CD1c-positive myeloid dendritic cell (primary cell): ENCODE measurements around the gene TDRD7.

Experiments
- DNase-seq: peaks from one replicate; pipeline ENCODE4 v3.0.0-alpha.2; 2016; ENCODE audit errors: extremely low spot score

Gene TDRD7

DNA sequence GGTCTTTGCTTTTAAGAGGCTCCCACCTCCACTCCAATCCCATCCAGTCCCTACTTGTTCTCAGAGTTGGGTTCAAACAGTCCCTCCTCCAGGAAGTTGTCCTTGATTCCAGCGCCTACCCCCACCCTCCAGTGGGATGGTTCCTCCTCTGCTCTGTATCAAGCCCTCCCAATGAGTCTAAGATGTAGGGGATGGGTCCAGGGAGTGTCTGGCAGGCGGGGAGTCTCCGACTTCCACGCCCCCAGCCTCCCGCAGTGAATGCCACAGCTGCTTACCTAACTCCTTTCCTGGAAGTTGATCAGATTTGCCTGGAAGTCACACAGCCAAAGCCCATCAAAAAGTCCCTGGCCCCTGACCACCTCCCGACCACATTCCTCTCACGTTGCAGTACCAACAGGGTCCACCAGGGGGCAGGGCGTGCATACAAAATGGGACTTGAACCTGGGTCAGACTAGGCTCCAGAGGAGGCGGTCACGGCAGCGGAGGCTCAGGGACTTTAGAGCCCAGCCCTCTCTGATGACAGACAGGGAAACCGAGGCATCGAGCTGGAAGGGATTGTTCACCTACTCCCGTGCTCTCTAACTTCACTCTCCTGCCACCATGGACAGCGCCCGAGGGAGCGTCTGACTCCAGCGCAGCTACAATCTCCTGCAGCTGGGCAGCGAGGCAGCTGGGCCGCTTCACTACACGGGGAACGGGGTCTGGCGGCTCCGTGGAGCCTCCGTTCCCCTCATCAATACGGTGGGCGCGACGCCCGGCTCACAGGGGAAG is 25.0 kb upstream of the TDRD7 start:
- peak; percentile 73 for DNase-seq

DNA sequence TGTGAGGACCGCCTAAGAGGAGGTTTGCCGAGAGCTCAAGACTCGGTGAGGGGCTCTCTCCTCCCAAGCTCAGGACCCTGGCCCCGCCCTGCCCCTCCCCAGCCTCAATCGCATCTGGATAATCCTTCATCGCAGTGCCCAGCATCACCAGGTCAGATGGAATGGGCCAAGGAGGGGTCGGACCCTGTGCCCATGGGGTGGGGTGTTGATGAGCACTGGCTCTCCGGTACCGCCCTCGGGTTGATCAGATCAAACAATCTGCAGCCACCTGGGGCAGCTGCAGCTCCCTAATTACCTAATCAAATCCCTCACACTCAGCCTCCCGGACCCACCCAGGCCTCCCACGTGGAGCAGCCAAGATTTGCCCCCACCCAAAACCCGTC is 24.4 kb upstream of the TDRD7 start:
- no peak for DNase-seq

DNA sequence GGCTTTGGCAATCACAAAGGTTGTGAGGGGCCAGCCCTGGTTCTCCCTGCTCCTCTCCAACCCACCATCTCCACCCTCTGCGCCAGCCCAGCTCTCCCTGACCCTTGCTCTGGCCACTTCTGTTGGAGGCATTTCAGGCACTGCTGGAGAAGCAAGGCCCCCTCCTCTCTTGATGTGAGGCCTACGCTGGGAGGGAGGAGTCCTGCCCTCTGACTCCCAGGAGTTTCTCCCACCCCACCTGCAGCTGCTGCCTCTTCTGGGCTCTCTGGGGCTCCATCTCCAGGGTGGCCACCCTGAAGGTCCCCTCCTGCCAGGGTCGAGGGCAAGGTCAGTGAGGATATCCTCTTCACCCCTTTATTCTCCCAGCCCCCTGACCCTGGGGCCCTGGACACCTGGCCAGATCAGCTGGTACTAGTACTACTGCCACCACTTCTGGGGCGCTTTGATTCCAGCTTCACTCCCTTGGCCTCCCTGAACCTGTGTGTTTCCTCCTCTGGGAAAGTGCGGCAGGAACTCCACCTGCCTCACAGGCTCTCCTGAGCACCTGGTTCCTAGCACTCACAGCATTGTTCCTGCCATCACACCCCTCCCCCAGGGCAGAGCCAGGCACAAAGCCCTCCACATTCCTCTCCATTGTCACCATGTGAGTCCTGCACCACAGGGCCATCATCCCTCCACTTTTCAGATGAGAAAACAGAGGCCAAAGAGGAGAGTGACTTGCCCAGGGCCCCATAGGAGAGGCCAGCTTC is 23.8 kb upstream of the TDRD7 start:
- DNase-seq: no peak

DNA sequence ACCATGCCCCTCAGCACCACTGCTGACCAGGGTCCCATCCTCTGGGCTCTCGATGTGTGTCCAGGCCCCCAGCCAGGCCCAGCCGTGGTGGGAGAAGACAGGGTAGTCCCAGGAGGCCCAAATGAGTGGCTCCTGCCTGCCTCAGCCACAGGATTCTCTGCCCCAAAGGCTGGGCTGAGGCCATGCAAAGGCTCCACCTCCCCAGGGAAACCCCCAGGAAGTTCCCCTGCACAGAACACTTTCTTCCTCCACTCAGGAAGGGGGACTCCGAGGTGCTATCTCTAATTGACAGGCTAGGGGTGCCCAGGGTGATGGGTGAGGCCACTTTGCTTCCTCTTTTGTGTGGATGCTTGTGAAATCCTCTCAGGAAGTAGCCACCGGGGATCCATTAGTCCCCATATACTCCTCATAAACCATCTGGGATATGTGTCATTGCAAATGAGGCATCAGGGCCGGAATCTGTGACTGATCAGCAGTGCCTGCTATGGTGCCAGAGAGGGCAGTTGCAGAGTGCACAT is 23.1 kb upstream of the TDRD7 start:
- peak; percentile 77 for DNase-seq

DNA sequence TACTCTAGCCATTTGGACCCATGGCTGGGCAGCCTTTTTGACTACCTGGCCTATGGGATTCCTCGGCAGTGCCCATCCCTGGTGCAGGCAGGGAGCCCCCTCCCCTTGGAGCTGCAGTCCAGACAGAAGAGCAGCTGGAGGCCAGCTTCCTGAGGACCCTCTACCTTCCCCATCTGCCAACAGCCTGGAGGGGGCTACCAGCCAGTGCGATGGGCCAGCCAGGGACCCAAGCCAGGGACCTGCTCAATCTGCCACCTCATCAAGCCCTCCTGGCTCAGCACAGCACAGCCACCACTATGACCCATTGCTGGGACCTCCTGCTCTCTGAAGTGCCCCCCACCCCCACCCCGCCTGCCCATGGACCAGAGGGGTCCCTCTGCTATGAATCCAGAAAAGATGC is 22.6 kb upstream of the TDRD7 start:
- DNase-seq: no peak

DNA sequence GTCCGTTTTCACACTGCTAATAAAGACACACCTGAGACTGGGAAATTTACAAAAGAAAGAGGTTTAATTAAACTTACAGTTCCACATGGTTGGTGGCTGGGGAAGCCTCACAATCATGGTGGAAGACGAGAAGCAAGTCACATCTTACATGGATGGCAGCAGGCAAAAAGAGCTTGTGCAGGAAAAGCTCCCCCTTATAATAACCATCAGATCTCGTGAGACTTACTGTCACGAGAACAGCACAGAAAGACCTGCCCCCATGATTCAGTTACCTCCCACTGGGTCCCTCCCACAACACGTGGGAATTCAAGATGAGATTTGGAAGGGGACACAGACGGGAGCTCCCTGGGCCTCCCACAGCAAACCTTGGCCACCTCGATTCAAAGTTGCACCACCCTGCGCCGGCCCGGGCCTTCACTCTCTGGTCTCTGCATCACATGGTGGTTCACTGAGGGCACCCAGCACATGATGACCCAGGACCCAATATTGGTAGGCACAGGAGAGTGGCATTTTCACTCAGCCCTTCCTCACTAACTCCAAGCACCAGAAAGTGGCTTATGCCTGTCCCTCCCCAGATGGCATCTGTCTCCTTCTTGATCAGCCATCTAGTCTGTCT is 21.0 kb upstream of the TDRD7 start:
- DNase-seq: no peak

DNA sequence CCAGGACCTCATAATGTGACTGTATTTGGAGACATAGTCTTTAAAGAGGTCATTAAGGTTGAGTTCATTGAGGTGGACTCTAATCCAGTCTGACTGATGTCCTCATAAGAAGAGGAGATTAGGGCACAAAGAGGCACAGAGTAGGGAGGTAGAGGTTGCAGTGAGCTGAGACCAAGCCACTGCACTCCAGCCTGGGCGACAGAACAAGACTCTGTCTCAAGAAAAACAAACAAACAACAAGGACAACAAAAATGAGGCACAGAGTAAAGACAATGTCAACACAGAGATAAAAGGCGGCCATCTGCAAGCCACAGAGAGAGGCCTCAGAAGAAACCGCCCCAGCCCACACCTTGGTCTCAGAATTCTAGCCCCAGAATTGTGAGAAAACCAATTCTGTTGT is 17.0 kb upstream of the TDRD7 start:
- DNase-seq: no peak

DNA sequence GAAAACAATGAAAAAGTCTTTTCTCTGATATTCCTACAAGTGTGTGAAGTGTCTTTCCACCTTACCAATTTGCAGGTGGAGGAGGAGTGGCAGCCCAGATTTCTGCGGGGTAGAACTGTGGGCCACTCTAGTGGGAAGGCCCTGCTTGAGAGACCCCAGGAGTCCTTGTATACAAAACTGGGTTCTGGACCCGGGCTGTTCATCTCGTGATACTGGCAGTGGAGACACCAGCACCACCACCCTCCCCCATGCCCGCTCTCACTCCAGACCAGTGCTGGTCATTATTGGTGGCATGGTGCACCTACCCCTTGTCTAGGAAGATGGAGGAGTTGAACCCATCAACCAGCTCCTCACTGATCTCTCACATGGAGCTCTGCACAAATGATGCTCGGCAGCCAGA is 16.2 kb upstream of the TDRD7 start:
- DNase-seq: no peak

DNA sequence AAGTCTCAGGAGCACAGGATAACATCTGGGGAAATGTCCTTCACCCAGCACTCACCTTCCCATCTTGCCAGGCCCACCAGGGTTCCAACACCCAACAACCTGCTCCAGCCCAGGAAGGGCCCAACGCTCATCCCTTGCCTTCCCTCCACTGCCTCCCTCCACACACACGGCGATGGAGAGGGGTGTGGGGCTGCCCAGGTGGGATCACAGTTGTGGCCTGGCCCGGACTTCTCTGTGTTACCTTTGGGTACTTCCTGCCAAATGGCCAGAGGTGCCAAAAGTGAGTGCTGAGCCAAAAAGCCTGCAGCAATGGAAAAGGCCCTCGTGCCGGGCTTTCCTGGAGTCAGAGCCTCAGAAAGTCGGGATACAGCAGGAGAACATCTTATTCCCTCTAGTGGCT is 15.6 kb upstream of the TDRD7 start:
- no peak for DNase-seq

DNA sequence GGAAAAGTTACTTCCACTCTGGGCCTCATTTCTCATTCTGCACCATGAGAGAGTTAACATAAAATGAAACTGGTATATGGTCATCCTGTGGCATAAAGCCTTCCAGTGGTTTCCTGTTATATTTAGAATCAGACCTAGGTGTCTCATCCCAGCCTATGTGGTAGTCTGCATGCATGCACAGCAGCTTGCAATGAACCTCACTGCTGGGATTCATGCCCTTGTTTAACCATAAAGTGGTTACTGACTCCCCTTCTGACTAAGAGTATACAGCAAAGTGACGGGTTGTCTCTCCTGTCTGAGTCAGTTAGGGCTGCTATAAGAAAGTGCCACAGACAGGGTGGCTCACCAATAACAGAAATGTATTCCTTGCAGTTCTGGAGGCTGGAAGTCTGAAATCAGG is 14.7 kb upstream of the TDRD7 start:
- DNase-seq: no peak

DNA sequence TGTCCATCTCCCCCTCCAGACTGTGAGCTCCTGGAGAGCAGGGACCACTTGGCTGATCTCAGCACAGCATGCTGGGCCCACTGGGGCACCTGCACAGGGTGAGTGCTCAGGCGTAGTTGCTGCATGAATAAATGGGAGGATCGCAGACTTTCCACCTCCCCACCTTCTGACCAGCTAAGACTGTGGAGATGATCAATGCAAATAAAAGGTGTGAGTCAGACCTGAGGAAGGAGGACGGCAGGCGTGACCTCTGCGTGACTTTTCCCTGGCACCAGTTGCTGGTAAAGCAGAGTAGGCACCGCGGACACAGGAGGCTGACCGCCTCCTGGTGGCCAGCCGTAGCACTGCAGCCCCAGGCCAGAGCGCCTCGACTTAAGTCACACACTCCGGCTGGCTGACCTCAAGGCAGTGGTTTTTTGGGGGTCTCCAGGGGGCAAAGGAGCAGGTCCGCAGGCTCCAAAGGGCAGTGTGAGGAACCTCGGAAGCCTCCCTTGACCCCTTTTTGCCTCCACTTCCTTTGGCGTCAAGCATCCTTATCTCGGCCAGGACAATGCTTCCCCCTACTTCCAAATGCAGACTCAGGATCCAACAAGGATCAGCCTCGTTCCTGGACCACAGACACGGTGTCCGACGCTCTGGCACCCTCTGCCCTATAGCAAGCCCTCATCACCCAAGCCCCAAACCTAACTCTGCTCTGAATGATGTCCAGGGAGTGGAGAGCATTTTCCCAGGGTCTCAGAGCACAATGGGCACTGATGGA is 12.7 kb upstream of the TDRD7 start:
- DNase-seq: peak; percentile 78

DNA sequence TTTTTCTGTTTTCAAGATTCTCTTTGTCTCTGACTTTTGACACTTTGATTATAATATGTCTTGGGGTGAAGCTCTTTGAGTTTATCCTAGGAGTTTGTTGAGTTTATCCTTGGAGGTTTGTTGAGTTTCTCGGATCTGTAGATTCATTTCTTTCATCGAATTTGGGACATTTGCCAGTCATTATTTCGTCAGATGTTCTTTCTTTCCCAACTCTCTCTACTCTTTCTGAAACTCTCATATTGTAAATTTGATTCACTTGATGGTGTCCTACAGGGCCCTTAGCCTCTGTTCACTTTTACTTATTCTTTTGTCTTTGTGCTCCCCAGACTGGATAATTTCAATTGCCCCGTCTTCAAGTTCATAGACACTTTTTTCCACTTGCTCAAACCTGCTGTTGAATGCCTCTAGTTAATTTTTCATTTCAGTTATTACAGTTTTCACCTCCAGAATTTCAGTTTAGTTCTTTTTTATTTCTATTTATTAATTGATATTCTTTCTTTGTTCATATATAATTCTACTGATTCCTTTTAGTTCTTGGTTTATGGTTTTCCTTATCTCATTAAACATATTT is 8.1 kb upstream of the TDRD7 start:
- no peak for DNase-seq

DNA sequence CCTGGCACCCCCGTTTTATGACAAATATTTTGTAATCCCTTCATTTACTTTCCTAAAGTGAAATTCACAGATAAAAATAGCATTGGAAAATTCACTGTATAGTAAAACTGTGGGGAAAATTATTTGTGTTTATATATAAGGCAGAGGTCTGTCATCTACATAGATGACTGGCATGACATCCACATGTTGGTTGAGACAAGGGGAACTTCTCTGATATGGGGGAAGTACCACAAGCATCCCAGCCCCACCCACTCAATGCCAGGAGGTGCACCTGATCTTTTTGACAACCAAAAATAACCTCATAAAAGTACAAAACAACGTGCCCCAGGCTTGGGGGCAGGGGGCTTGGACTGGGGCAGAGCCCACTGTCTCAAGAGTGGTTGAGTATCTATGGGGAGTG is 6.3 kb upstream of the TDRD7 start:
- DNase-seq: no peak

DNA sequence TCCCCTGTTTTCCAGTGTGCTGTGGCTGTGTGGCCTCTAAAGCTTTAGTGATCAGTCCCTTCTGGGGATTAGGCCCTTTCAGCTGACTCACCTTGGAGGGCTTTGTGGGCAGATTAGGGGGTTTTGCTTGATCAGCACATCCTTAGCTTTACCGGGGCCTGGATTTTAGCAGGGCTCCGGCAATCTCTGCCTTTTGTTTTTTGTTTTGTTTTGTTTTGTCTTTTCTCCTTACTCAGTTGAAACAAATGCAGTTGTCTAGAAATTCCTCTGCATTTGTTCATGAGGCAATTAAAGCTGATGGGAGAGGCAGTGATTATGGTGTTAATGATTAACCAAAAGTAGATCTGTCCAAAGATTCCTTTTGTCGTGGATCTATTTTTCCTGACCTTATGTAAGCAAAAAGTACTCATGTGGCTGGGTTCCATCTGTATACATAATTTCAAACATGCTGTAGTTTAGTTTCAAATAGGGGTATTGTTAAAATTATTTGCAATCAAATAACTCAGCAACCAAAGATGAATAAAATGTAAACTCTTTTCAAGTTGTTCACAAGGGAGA is 5.2 kb upstream of the TDRD7 start:
- no peak for DNase-seq

DNA sequence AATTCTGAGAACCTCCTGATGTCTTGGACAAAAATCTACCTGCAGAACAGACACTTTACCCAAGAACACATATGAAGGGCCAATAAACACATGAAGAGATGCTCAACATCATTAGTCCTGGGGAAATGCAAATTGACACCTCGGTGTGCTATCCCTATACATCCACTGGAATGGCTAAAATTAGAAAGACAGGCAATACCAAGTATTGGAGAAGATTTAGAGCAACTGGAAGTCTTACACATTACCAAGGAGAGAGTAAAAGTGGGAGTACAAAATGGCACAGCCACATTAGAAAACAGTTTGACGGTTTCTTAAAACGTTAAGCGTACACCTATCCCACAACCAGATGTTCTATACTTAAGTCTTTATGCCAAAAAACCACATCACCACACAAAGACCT is 3.3 kb upstream of the TDRD7 start:
- DNase-seq: no peak

DNA sequence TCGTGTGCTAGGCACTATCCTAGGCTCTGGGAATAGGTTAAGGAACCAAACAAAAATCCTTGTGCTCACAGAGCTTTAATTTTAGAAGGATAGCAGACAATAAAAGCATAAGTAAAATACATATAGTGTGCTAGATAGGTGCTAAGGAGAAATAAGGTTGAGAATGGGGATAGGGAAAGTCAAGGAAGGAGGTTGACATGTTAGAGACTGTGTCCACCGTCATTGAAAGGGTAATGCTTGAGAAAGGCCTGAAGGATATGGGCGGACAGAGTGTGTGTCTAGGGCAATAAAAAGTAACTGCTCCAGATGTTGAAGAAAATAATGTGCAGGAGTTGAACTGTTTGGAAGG is 482 bp upstream of the TDRD7 start:
- DNase-seq: no peak

DNA sequence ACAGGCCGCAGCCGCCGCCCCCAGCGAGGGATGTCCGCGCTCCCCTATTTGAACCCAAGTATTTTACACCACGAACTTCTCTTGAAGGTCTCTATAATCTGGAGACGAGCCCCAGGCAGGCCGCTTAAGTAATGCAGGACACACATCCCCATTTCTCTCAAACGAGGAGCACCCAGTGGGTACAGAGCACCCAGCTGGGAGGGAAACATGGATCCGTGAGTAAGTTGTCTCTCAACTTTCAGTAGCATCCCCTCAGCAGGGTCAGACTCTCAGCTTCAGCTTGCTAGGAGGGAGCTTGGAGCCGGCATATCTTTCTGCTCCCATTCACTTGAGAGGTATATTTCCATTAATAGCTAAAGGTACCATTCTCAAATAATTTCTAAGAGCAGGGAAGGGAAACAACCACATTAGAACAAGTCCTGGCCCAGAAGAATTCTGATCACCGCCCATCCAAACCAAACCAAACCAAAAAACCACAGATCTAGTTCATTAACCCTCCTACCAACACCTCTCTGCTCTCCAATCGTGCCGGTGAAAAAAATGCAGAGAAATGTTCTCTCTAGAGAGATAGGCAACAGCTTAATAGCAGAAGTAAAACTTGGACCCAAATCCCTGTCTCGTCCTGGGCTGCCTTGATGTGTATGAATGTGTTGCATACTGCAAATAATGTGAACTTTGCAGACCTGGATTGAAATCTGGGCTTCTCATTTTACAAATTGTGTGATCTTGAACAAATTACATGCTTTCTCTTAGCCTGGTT is 910 bp downstream of the TDRD7 start:
- DNase-seq: peak; percentile 56

DNA sequence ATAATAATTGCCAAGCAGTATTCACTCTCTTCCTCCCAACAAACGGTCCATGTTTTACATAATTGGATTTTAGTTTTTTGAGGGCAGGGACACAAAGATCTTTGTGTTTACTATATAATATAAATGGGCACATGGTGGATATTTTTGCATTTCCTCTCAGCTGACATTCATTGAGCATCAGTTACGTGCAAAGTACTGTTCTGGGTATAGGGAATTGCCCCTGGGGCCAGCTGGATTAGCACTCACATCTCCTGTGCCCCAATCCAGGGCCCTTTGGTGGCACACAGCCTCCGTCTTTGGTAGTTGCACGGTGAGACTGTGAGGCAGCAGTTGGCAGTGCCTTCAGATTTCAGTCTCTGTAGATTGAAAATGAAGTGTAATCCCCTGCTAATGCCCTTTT is 1.6 kb downstream of the TDRD7 start:
- DNase-seq: no peak

DNA sequence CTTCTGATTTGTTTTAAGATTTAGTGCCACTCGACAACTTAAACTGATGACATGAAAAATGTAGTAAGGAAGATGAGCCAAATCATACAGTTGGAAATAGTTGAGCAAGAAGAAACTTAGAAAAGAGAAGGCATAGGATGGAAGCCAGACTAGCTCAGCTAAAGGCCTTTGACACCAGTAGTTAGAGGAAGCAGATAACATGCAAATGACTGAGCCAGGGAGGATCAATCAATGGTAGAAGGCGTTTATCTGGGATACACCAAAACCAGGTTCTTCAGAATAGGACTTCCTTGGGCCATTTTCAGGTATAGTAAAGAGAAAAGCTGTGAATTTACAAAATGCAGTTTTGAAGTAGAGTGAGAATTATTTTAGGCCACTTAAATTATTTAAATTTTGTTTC is 3.2 kb downstream of the TDRD7 start:
- no peak for DNase-seq

DNA sequence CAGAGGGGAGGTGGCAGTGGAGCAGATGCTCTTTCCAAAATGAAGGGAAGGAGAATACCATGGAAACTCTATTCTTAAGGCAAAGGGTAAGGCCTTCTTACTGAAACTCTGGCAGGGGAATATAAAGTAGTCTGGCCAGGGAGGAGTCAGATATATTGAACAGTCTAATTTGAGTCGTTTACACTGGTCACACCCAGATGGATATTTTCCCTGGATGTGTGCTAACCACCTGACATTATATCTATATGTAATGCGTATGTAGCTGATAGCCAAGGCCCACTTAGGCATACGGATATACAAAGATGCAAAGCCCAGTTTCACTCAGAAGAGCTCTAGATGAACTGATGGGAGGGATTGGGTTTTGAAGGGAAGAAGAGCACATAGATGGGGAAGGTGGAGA is 7.0 kb downstream of the TDRD7 start:
- DNase-seq: no peak

DNA sequence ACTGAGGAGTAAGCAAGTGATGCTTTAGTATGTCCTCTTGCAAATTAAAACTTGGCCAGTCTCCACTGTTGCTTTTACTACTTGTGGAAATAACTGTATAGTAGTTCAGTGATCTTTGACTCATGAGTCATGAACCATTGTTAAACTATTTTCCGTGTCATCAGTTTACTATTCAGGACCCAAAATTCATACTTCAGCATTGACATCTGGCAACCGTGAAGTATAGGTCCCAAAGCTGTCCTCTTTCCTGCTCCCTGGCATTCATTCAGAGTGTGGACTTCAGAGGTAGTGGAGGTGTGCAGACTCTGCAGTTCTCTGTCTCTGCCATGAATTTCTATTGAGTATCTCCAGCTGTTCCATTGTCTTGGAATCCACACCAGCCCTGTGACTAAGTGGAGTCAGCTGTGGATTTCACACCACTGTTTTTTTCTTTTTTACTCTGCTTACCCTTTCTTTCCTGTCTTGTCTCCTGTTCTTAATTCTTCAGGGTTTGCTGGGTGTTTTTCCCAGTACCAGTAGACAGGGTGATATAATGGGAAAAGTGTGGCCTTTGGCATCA is 7.5 kb downstream of the TDRD7 start:
- DNase-seq: no peak
